GM13977 (cell line): Measurements from ENCODE around the gene ANKRD33.
A peak's percentile ranks its signal among the peaks of the same experiment; 100 is the strongest.

Experiments used
- DNase-seq: peaks from one replicate; pipeline ENCODE4 v3.0.0; 2012; ENCODE audit warnings: low spot score
- in situ Hi-C: fragments of 300-500 bp; cut with MboI; formaldehyde crosslinking; loops from one replicate; pipeline ENCODE4 v1.12.0; 2022; ENCODE audit warnings: low sequenced_read_pairs, low pct_unique_long_range_greater_than_20kb, mixed read lengths, inconsistent platforms; ENCODE audit not compliant: unreplicated experiment
- TF ChIP-seq, protein P1 (sequence below): IDR thresholded peaks from 2 replicates; pipeline ENCODE4 v1.5.1; 2012; ENCODE audit warnings: mild to moderate bottlenecking, control low read depth; ENCODE audit not compliant: insufficient read depth; ENCODE audit errors: extremely low read depth, missing control alignments

The ANKRD33 gene

DNA sequence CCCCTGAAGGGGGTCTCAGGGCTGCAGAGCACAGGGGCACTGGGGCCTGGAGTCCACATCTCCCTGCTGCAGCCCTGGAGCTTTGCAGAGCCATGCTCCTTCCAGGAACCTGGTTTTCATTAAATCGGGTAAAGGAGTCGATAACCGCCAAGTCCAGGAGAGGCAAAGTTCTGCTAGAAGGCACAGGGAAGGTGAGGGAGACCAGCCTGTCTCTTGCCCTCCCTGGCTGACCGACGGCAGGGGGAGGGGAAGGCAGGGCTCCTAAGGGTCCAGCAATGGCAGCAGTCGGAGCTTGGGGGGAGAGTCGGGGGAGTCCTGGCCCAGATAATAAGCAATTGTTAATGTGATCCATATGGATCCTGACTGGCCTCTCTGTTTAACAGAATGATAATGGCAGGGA is 42.4 kb upstream of the ANKRD33 start:
- in situ Hi-C loops: no loop called here
- DNase-seq: no peak
- TF ChIP-seq, protein P1, sequence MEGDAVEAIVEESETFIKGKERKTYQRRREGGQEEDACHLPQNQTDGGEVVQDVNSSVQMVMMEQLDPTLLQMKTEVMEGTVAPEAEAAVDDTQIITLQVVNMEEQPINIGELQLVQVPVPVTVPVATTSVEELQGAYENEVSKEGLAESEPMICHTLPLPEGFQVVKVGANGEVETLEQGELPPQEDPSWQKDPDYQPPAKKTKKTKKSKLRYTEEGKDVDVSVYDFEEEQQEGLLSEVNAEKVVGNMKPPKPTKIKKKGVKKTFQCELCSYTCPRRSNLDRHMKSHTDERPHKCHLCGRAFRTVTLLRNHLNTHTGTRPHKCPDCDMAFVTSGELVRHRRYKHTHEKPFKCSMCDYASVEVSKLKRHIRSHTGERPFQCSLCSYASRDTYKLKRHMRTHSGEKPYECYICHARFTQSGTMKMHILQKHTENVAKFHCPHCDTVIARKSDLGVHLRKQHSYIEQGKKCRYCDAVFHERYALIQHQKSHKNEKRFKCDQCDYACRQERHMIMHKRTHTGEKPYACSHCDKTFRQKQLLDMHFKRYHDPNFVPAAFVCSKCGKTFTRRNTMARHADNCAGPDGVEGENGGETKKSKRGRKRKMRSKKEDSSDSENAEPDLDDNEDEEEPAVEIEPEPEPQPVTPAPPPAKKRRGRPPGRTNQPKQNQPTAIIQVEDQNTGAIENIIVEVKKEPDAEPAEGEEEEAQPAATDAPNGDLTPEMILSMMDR: no peak

DNA sequence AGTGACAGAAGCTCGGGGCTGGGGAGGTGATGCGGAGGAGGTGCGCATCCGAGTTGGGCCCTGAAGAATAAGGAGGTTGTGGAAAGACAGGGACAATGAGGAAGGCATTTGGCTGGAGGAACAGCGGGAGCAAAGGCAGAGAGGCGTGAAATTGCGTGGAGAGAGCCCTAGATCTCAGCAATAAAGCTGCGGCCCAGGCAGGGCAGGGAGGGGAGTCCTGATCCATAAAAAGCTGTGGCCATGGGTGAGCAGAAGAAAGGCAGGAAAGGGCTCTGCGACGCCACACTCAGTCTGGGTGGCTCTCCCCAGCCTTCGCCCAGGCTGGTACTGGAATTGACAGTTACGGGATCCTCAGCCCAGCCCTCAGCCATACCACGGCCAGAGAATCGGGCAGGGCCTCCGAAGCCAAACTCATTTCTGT is 41.6 kb upstream of the ANKRD33 start:
- in situ Hi-C loops: no loop called here
- TF ChIP-seq, protein P1: no peak
- DNase-seq: no peak

DNA sequence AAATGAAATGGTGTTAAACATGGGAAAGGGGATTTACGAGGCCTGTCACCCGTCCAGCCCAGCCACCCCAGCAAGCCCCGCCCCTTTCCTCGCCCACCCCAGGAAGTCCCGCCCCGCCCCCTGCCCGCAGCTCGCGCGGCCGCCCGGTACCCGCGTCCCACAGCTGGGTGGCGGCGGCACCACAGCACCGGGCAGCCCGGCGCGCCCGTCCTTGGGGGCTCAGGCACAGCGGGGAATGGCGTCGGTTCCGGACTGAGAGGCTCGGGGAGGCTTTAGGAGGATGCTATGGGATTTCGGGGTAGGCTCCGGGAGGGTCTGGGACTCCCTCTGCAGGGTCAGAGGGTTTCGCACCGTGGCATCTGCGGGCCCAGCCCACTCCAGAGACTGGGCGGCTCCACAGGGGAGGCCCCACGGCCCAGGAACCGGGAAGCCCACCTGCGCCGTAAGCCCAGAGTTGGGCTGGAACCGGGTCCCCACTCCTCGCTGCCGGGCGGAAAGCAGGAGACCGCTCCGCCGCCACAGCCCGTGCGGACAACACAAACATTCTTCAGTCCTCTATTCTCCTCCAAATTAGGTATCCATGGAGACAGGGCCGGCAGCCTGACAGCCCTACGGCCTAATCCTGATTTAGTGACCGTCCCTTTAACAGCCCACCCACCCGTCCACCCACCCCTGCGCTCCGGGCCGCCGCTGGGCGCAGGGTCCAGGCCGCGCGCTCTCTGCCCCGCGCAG is 40.8 kb upstream of the ANKRD33 start:
- DNase-seq: peak; percentile 72
- TF ChIP-seq, protein P1: no peak
- in situ Hi-C loops: no loop called here

DNA sequence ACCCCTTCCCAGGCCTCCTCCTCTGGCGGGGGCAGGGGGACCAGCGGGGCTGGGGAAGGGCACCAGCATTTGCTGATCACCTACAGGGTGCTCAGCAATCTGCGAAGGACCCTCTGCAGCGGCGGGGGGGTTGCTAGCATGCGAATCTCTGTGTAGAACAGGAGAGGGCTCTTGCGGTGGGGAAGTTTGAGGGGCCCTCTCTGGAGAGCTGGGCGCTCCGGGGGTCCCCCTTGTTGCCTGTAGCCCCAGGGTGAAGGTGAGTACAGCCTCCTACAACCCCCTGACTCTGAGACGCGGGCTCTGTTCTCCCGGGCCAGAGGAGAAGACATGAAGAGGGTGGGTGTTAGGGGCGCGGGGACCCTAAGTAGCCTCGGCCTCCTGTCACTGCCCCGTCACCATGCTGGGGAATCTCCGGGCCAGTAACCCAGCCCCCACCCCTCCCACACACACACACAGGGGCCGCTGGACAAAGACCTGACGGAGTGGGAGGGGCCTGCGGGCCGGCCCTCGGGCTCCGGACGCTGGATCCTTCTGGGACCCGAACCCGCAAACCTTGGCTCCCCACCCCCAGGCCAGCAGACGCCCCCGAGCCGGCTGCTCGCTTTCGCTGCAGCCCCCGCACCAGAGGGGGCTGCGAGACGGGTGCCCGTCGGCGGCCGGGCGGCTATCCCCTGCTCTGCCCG is 40.1 kb upstream of the ANKRD33 start:
- peak; percentile 48 for DNase-seq
- in situ Hi-C loops: no loop called here

GRCh38 chr12:51848326-51848727 is 39.6 kb upstream of the ANKRD33 start, which contains the start of gene FIGNL2:
Gene FIGNL2 (minus strand): TSS chr12:51848718. CDS start chr12:51822413, 26,305 bp downstream.
- TF ChIP-seq, protein P1: no peak
- DNase-seq: no peak
- in situ Hi-C loops: no loop called here

More for the DNA sequence above, 40.1 kb upstream of the ANKRD33 start:
- TF ChIP-seq, protein P1: no peak

- in situ Hi-C loops: no loop called here
- no peak for DNase-seq
- TF ChIP-seq, protein P1: no peak
Observed at GRCh38 chr12:51848841-51849735, 38.8 kb upstream of the ANKRD33 start.
